SK-N-SH (cell line): ENCODE results near the gene VCP.

Experiments
- ELF1 ChIP-seq: IDR thresholded peaks from 2 replicates; pipeline ENCODE4 v1.4.0; 2012
- EP300 ChIP-seq, 2 experiments: IDR thresholded peaks; 2 replicates each; pipeline versions ENCODE4 v1.4.0 to v1.6.1; 2012; ENCODE audit warnings: borderline replicate concordance in 1 of 2, low read depth in 1 of 2, low read length in 1 of 2
- EZH2phosphoT487 ChIP-seq: fragments of 200-600 bp; sonication (generic); IDR thresholded peaks from 2 replicates; pipeline ENCODE4 v1.6.1; 2017; ENCODE audit warnings: low read depth, mixed run types, mild to moderate bottlenecking, antibody characterized with exemption, moderate library complexity, borderline replicate concordance
- FOXM1 ChIP-seq: IDR thresholded peaks from 2 replicates; pipeline ENCODE4 v1.4.0; 2012; ENCODE audit warnings: low read depth, mild to moderate bottlenecking
- JUND ChIP-seq: IDR thresholded peaks from 2 replicates; pipeline ENCODE4 v1.4.0; 2012
- MXI1 ChIP-seq: IDR thresholded peaks from 2 replicates; pipeline ENCODE4 v1.6.1; 2012; ENCODE audit warnings: mild to moderate bottlenecking, low read depth, low read length, improper control_type of control experiment
- NRF1 ChIP-seq: IDR thresholded peaks from 2 replicates; pipeline ENCODE4 v1.6.1; 2012; ENCODE audit warnings: low read depth, mild to moderate bottlenecking, low read length
- RCOR1 ChIP-seq: fragments of 150-350 bp; IDR thresholded peaks from 2 replicates; pipeline ENCODE4 v1.6.1; 2017; ENCODE audit warnings: antibody characterized with exemption, low read length
- TAF1 ChIP-seq: IDR thresholded peaks from 2 replicates; pipeline ENCODE4 v1.6.1; 2012; ENCODE audit warnings: low read depth, mild to moderate bottlenecking, low read length, moderate library complexity, borderline replicate concordance
- TF ChIP-seq, protein P1 (sequence below): fragments of 200-600 bp; sonication (generic); IDR thresholded peaks from 2 replicates; pipeline ENCODE4 v1.6.1; 2017; ENCODE audit warnings: antibody characterized with exemption, mild to moderate bottlenecking, moderate library complexity
- TF ChIP-seq, protein P2 (sequence below): IDR thresholded peaks from 2 replicates; pipeline ENCODE4 v1.4.0; 2012; ENCODE audit warnings: low read depth

DNA sequence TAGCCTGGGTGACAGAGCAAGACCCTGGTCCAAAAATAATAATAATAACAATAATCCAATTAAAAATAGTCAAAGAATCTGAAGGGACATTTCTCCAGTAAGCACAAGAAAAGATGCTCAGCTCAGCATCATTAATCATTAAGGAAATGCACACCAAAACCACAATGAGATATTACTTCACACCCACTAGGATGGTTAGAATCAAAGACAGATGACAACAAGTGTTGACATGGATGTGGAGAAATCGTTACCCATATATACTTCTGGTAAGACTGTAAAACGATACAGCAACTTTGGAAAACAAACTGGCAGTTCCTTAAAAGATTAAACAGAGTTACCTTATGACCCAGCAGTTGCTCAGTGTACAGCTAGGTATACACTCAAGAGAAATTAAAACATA, 12.7 kb upstream of the VCP start:
- TF ChIP-seq EP300 (IDR thresholded peaks at IDR 0.05; ENCODE audit: borderline replicate concordance in 1 of 2, low read depth in 1 of 2, low read length in 1 of 2), result no peak
- TF ChIP-seq ELF1, result no peak
- TF ChIP-seq EZH2phosphoT487, result no peak
- TF ChIP-seq RCOR1, result no peak
- TF ChIP-seq, protein P1, sequence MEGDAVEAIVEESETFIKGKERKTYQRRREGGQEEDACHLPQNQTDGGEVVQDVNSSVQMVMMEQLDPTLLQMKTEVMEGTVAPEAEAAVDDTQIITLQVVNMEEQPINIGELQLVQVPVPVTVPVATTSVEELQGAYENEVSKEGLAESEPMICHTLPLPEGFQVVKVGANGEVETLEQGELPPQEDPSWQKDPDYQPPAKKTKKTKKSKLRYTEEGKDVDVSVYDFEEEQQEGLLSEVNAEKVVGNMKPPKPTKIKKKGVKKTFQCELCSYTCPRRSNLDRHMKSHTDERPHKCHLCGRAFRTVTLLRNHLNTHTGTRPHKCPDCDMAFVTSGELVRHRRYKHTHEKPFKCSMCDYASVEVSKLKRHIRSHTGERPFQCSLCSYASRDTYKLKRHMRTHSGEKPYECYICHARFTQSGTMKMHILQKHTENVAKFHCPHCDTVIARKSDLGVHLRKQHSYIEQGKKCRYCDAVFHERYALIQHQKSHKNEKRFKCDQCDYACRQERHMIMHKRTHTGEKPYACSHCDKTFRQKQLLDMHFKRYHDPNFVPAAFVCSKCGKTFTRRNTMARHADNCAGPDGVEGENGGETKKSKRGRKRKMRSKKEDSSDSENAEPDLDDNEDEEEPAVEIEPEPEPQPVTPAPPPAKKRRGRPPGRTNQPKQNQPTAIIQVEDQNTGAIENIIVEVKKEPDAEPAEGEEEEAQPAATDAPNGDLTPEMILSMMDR, result no peak
- TF ChIP-seq, protein P2, sequence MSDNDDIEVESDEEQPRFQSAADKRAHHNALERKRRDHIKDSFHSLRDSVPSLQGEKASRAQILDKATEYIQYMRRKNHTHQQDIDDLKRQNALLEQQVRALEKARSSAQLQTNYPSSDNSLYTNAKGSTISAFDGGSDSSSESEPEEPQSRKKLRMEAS, result no peak
- no peak for TF ChIP-seq NRF1
- no peak for TF ChIP-seq TAF1
- no peak for TF ChIP-seq FOXM1
- no peak for TF ChIP-seq JUND
- no peak for TF ChIP-seq MXI1
